Osteocyte (in vitro differentiated cells): ENCODE data around the gene SLC34A2. TPM values are rescaled to one million over a fixed set of nuclear protein-coding genes. Genes with fewer than 3 reads are reported as not detected.
"Not testable (repeated sequence)": the region's sequence is repeated elsewhere in the genome, so short reads cannot be mapped to it uniquely, and the experiment has no call there.

Source experiments
- DNase-seq: peaks from one replicate; pipeline ENCODE4 v3.0.0; 2021; ENCODE audit warnings: mixed read lengths; ENCODE audit not compliant: unreplicated experiment; ENCODE audit errors: extremely low spot score
- H3K27ac Mint-ChIP-seq: one replicate; pipeline ENCODE4 v1.8.0; 2021; ENCODE audit warnings: mild to moderate bottlenecking, mixed read lengths; ENCODE audit not compliant: unreplicated experiment
- H3K27me3 Mint-ChIP-seq: one replicate; pipeline ENCODE4 v1.8.0; 2021; ENCODE audit warnings: mixed read lengths; ENCODE audit not compliant: unreplicated experiment
- H3K36me3 Mint-ChIP-seq: one replicate; pipeline ENCODE4 v1.8.0; 2021; ENCODE audit warnings: mixed read lengths; ENCODE audit not compliant: unreplicated experiment
- H3K4me1 Mint-ChIP-seq: one replicate; pipeline ENCODE4 v1.8.0; 2021; ENCODE audit warnings: mixed read lengths; ENCODE audit not compliant: unreplicated experiment
- H3K4me3 Mint-ChIP-seq: one replicate; pipeline ENCODE4 v1.8.0; 2021; ENCODE audit warnings: mild to moderate bottlenecking, moderate library complexity, mixed read lengths; ENCODE audit not compliant: unreplicated experiment
- H3K9me3 Mint-ChIP-seq: one replicate; pipeline ENCODE4 v1.8.0; 2021; ENCODE audit warnings: mixed read lengths; ENCODE audit not compliant: unreplicated experiment
- long read RNA-seq: library from polyadenylated mRNA; unstranded; transcript quantifications from one replicate; pipeline ENCODE4 v2.0.0, GENCODE V29; 2021
- total RNA-seq: library from RNA; stranded (reverse); gene quantifications from 2 replicates; pipeline ENCODE4 v1.2.1, GENCODE V29; 2021
- TF ChIP-seq, protein P1 (sequence below): fragments of 200-600 bp; sonication (generic); IDR thresholded peaks from 2 replicates; pipeline ENCODE4 v1.5.0; 2021; ENCODE audit warnings: antibody characterized with exemption, mild to moderate bottlenecking, moderate library complexity

The SLC34A2 gene
- total RNA-seq: not detected in 2 replicates
- long read RNA-seq: 0 reads

GRCh38 chr4:25654971-25655963 is at the start of gene SLC34A2:
TSS of gene SLC34A2 (plus strand) at chr4:25655851. CDS start at chr4:25662501, 6,650 bp downstream.
- H3K27me3 Mint-ChIP-seq: peaks cover 37% of the 10 kb centered on the region
- H3K36me3 Mint-ChIP-seq: no peaks in the 10 kb centered on the region
- H3K4me1 Mint-ChIP-seq: peaks cover 12% of the 10 kb centered on the region
- H3K27ac Mint-ChIP-seq: no peak within 1 kb of the TSS
- TF ChIP-seq, protein P1, sequence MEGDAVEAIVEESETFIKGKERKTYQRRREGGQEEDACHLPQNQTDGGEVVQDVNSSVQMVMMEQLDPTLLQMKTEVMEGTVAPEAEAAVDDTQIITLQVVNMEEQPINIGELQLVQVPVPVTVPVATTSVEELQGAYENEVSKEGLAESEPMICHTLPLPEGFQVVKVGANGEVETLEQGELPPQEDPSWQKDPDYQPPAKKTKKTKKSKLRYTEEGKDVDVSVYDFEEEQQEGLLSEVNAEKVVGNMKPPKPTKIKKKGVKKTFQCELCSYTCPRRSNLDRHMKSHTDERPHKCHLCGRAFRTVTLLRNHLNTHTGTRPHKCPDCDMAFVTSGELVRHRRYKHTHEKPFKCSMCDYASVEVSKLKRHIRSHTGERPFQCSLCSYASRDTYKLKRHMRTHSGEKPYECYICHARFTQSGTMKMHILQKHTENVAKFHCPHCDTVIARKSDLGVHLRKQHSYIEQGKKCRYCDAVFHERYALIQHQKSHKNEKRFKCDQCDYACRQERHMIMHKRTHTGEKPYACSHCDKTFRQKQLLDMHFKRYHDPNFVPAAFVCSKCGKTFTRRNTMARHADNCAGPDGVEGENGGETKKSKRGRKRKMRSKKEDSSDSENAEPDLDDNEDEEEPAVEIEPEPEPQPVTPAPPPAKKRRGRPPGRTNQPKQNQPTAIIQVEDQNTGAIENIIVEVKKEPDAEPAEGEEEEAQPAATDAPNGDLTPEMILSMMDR: no peak
- H3K9me3 Mint-ChIP-seq: no peaks in the 10 kb centered on the region
- H3K4me3 Mint-ChIP-seq: peak within 1 kb of the TSS; percentile 36
- no peak for DNase-seq

- peaks cover 3% of the 10 kb centered on the region for H3K27me3 Mint-ChIP-seq
- TF ChIP-seq, protein P1: no peak
- no peak overlapping the region for H3K27ac Mint-ChIP-seq
- no peak for DNase-seq
- no peaks in the 10 kb centered on the region for H3K36me3 Mint-ChIP-seq
- H3K4me1 Mint-ChIP-seq: no peaks in the 10 kb centered on the region
- H3K9me3 Mint-ChIP-seq: no peaks in the 10 kb centered on the region
- H3K4me3 Mint-ChIP-seq: no peak overlapping the region
These were observed 47.0 kb upstream of the SLC34A2 start for GRCh38 chr4:25608644-25609043.

DNA sequence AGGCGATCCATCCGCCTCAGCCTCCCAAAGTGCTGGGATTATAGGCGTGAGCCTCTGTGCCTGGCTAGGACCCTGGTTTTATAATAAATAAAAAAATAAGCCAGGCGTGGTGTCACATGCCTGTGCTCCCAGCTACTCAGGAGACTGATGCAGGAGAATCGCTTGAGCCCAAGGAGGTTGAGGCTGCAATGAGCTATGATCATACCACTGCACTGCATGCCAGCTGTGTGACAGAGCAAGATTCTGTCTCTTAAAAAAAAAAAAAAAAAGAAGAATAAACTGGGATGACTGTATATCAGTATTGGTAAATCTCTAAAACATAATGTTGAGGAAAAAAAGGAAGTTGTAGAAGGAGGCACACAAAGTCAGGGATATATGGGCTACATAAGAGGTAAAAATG is 45.7 kb upstream of the SLC34A2 start:
- TF ChIP-seq, protein P1: no peak
- Mint-ChIP-seq H3K4me3 (no peak overlapping the region), H3K9me3 (no peaks in the 10 kb centered on the region), H3K36me3 (no peaks in the 10 kb centered on the region), H3K27ac (no peak overlapping the region), H3K4me1 (no peaks in the 10 kb centered on the region), H3K27me3 (peaks cover 2% of the 10 kb centered on the region)
- DNase-seq: no peak

GRCh38 chr4:25613613-25614012 is 42.0 kb upstream of the SLC34A2 start:
- not testable (repeated sequence) for H3K27me3 Mint-ChIP-seq, DNase-seq, H3K9me3 Mint-ChIP-seq, H3K27ac Mint-ChIP-seq, H3K36me3 Mint-ChIP-seq, H3K4me3 Mint-ChIP-seq, H3K4me1 Mint-ChIP-seq

DNA sequence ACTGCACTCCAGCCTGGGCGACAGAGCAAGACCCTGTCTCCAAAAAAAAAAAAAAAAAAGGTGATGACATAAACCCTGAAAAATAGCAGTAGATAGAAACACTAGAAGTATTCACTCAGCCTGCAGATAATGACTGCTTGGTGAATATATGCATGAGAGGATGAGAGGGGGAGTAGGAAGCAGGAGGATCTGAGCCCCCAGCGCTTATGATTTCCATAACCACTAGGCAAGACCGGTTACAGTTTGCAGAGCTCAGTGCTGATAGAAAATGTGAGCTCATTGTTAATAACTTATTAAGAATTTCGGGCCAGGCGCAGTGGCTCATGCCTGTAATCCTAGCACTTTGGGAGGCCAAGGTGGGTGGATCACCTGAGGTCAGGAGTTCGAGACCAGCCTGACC is 40.8 kb upstream of the SLC34A2 start:
- Mint-ChIP-seq H3K27me3 (peaks cover 4% of the 10 kb centered on the region), H3K27ac (no peak overlapping the region), H3K36me3 (no peaks in the 10 kb centered on the region), H3K4me3 (no peak overlapping the region), H3K4me1 (no peaks in the 10 kb centered on the region), H3K9me3 (no peaks in the 10 kb centered on the region)
- no peak for DNase-seq
- TF ChIP-seq, protein P1: no peak
